Testis (tissue), 2 donors: ENCODE measurements around the gene KRTAP11-1.

Experiments used
- CTCF ChIP-seq, 3 experiments: fragments of 450-650 bp in 2 of 3; fragments of 200-600 bp in 1 of 3; sonication (generic) in 1 of 3; IDR thresholded peaks; one replicate each; pipeline ENCODE4 v1.5.1; 2016 to 2019; ENCODE audit warnings: antibody characterized with exemption in 3 of 3, mild to moderate bottlenecking in 2 of 3, moderate library complexity in 1 of 3
- POLR2A ChIP-seq: fragments of 450-650 bp; IDR thresholded peaks from one replicate; pipeline ENCODE4 v1.6.1; 2017; ENCODE audit warnings: antibody characterized with exemption, mild to moderate bottlenecking, moderate library complexity

DNA sequence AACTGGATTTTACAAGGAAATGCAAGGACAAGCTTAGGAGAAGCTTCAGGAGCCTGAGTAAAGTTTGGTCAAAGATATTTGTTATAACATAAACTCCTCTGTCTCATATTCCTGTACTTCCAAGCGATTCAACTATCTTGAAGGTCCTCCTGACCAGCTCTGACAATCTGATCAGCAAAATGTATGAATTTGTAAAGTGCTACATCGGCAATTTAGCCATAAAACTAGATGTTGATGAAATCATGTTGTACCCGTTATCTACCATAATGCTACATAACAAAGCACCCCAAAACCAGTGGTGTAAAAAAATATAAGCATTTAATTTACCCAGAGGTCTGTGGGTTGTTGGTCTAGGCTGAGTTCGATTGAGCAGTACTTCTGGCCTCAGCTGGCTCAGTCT lies 19.5 kb upstream of the KRTAP11-1 start:
- TF ChIP-seq POLR2A (no peak), CTCF (IDR thresholded peaks at IDR 0.05) (no peak)
